Activated T-helper 1 cell treated with anti-CD3 and anti-CD28 coated beads, Interleukin-2, amount 50 U/mL, for 16 hours (primary cell): ENCODE results near the gene ASPG.

Experiments used
- DNase-seq, 2 donors: peaks; one replicate each; pipeline ENCODE4 v3.0.0-alpha.2; 2020; ENCODE audit warnings: low read depth in 1 of 2, low spot score in 1 of 2

Gene ASPG

GRCh38 chr14:104116288-104116755 lies 30.8 kb downstream of the ASPG start:
- DNase-seq: no peak

- DNase-seq: no peak
Observed at GRCh38 chr14:104116756-104117340, 31.3 kb downstream of the ASPG start.

GRCh38 chr14:104117341-104118005 lies 32.0 kb downstream of the ASPG start:
- DNase-seq: no peak

GRCh38 chr14:104118006-104118844 lies 32.7 kb downstream of the ASPG start:
- DNase-seq: no peak

GRCh38 chr14:104119119-104119487 lies 33.6 kb downstream of the ASPG start:
- no peak for DNase-seq

- no peak for DNase-seq
Observed at GRCh38 chr14:104119488-104120251, 34.2 kb downstream of the ASPG start.

GRCh38 chr14:104120281-104120741 lies 34.8 kb downstream of the ASPG start:
- no peak for DNase-seq

GRCh38 chr14:104121142-104121541 lies 35.6 kb downstream of the ASPG start:
- no peak for DNase-seq

- DNase-seq: no peak
Observed at GRCh38 chr14:104123879-104124278, 38.4 kb downstream of the ASPG start.

- DNase-seq: no peak
Observed at GRCh38 chr14:104125011-104125410, 39.5 kb downstream of the ASPG start.

- DNase-seq: no peak
Observed at GRCh38 chr14:104126753-104127152, 41.3 kb downstream of the ASPG start.

GRCh38 chr14:104128981-104129380 lies 43.5 kb downstream of the ASPG start:
- DNase-seq: no peak

GRCh38 chr14:104129556-104129955 lies 44.1 kb downstream of the ASPG start:
- DNase-seq: no peak

- no peak for DNase-seq
Observed at GRCh38 chr14:104130974-104131651, 45.6 kb downstream of the ASPG start.

GRCh38 chr14:104131968-104132732 lies 46.6 kb downstream of the ASPG start:
- no peak for DNase-seq

GRCh38 chr14:104132981-104133380 lies 47.5 kb downstream of the ASPG start:
- DNase-seq: no peak

- no peak for DNase-seq
Observed at GRCh38 chr14:104133496-104133895, 48.0 kb downstream of the ASPG start.

GRCh38 chr14:104134061-104134965 lies 48.8 kb downstream of the ASPG start:
- DNase-seq: no peak
